Stimulated activated CD8-positive, alpha-beta memory T cell treated with anti-CD3 and anti-CD28 coated beads, Interleukin-2, amount 100 ng/mL, for 48 hours (primary cell): Measurements from ENCODE around the gene RNU6-8.

Source experiments
- DNase-seq, 2 donors: peaks; one replicate each; pipeline ENCODE4 v3.0.0-alpha.2; 2020; ENCODE audit warnings: low read depth in 2 of 2

RNU6-8 gene

DNA sequence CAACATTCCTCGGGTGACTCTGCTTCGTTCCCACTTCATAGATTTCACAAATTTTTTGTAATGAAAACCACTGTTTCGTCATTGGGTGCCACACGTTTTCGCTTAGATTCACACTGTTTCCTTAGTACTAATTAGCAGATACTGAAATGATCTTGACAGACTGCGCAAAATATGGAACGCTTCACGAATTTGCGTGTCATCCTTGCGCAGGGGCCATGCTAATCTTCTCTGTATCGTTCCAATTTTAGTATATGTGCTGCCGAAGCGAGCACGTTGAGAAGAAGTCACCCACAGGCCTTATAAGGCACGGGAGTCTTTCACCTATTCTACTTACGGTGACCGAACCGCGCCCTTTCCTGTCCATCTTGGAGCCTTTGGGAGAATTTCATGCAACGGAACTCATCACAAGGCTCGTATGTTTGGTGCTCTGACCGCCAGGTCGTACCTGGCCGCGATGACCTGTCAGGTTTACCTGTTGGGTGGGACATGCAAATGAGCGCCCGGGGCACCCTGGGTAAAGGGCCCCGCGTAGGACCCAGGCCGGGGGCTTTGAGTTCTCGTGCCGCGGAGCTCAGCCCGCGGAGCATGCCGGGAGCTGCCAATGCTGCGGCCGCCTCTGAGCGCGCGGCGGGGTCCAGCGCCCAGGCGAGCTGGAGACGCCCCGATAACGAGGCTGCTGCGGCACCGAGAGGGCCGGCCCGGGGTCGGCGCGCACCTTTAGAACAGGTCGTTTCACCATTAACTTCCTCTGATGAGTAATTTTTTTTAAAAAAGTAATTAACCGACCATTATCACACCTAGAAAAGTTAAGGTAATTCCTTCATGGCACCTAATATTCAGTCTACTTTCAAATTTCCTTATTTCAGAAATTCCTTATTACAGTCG, at the start of gene RNU6-8:
Gene RNU6-8, minus strand, starts transcription at position 272 of the 885 bp plus-strand sequence.
- DNase-seq = peak; percentile 71 to 77

- peak in 1 of 2 donors; percentile 6 for DNase-seq
These were observed 49.1 kb upstream of the RNU6-8 start for GRCh38 chr14:32252030-32252670.

DNA sequence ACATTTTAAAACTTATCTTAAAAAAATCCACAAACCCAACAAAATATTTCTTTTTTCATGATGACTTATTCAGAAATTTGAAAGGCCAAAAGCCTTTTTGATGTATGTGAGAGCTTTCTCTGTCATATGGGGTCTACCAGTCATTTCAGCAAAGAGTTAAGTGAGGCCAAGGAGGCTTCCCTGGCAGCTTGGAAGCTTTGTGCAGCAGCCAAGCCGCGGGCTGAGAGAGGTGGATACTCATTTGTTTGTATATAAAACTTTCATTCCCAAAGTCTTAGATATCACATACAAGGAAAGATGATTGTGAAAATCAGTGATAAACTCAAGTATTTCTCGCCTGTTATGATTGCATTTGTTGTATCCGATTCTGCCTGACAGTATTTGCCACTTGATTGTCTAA, 48.5 kb upstream of the RNU6-8 start:
- DNase-seq = no peak

- DNase-seq = no peak
These were observed 47.6 kb upstream of the RNU6-8 start for GRCh38 chr14:32250681-32251080.

GRCh38 chr14:32249780-32250179, 46.7 kb upstream of the RNU6-8 start:
- no peak for DNase-seq

DNA sequence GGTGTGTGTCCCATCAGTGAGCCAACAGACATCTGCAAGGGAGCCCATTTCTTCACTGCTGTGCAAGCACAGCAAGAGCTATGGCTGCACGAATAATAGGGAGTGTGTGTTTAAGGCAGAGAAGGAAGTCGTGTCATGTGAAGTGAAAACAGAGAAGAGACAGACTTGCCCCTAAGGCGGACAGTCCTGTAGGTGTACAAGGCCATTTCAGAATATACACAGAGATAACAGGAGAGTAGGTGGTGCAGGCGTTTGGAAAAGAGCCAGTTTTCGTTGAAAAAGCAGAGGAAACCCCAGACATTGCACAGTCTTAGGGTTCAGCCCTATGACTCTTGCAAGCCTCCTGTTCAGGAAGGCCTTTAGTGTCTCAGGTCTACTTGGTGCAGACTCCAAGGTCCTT, 46.3 kb upstream of the RNU6-8 start:
- no peak for DNase-seq

GRCh38 chr14:32246751-32247150, 43.7 kb upstream of the RNU6-8 start:
- no peak for DNase-seq

- no peak for DNase-seq
These were observed 41.3 kb upstream of the RNU6-8 start for GRCh38 chr14:32244404-32244803.

- no peak for DNase-seq
These were observed 30.2 kb upstream of the RNU6-8 start for GRCh38 chr14:32233260-32233659.

GRCh38 chr14:32232481-32232880, 29.4 kb upstream of the RNU6-8 start:
- no peak for DNase-seq

DNA sequence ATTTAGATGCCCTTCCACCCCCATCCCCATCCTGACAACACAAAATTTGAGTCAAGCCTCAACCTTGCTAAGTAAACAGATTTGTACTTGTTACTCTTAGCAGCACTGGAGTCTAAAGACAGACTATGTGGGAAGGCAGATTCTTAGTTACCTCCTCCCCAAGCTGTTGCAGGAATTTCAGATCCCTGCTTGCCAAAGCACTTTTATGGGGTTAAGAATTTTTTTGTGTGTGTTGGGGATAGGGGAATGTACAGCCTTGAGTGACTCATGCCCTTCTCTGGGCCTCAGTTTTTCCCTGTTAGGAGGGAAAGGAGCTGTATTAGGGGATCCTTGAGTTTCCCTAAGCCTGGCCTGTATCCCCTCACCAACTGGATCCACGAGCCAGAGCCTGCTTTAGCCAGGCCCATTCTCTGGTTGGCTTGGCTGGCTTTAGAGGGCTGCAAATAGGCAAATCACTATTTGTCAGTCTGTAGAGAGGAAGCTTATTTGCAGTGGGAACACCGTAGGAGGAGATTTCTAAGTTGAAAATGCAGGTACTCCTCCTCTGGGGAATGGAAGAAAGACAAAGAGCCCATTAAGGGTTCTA, 27.7 kb upstream of the RNU6-8 start:
- no peak for DNase-seq

DNA sequence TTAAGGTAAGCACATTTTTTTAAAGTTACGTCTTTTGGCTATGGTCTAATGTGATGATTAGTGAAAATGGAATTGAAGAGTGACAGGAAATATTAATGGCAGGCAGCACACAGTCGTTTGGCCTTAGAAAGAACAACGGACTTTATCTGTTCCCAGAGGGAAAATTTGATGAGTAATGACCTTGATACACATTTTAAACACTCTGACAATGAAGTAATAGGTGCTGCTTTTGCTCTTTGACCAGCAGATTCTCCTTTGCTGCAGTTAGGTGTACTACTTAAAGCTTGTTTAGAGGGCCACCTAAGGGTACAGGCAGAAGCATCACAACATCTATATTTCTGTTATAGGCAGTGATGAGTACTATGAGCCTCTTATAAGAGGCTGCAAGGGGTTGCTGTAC, 27.1 kb upstream of the RNU6-8 start:
- DNase-seq = no peak

DNA sequence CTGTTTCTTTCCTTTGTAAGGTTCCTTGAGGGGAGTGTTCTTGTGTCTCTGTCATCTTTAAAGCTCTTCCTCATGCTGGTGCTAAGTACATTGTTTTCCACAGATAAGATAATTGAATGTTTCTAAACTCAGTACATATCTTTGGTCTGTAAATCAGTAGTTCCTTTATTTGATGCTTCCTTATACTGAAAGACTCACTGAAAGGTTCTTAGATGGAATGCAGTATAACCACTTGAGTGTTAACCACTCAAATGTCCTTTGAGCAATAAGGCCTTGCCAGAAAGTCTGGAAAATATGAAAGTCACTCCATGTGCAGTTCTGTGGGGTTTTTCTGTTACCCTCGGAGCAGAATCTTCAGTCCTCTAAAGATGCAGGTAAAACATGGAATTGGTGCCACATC, 23.0 kb upstream of the RNU6-8 start:
- no peak for DNase-seq

DNA sequence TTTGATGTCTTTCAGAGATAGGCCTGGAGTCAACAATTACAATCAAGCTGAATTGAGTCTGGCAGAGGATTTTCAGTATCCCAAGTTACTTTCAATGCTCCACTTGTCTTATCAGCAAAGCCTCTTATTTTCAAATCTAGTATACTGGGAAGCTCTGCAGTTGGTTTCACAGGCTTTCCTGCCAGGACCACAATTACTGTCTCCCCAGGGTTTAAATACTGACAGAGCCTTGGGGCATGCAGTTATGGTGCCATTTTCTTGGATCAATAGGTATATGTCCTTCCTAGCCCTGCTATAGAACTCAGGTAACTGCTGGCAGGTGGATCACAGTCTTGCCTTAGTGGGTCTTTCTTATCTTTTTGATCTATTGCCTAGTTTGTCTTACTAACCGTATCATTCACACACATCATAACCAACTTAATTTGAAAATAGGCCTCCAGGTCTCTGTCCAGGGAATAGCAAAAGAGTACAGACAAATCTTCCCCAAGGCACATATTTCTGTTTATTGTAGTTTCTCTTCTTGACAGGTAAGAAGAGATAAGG, 22.4 kb upstream of the RNU6-8 start:
- DNase-seq = no peak

- no peak for DNase-seq
These were observed 21.8 kb upstream of the RNU6-8 start for GRCh38 chr14:32224737-32225377.

- no peak for DNase-seq
These were observed 14.2 kb upstream of the RNU6-8 start for GRCh38 chr14:32217301-32217700.

GRCh38 chr14:32212833-32213232, 9.8 kb upstream of the RNU6-8 start:
- no peak for DNase-seq

DNA sequence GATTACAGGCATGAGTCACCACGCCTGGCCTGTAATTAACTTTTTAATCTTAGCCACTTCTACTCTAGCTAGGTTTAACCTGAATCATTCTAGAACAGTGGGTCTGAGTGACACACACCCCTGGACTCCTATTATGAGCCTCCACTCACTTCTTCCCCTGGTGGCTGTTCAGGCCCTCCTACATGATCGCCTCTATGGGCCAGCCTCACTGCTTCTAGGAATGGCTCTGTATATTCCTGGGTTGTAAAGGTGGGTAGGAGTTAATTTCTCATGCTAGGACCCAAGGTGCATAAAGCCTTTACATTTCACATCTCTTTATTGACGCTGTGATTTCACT, 8.0 kb upstream of the RNU6-8 start:
- DNase-seq = no peak

DNA sequence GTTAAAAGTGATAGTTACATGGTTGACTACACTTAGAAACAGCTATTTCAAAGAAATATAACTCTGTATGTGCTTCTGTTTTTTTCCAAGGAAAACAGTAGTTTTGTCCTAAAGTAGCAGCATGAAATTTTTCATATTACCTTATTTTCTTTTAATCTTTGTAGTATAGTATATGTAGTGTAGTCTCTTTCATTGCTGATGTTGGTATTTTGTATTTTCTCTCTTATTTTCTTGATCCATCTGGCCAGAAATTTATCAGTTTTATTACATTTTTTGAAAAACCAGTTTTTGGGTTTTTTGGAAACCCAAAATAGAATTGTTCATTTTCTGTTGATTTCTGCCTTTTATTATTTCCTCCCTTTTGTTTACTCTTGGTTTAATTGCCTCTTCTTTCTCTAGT, 6.4 kb upstream of the RNU6-8 start:
- no peak for DNase-seq

DNA sequence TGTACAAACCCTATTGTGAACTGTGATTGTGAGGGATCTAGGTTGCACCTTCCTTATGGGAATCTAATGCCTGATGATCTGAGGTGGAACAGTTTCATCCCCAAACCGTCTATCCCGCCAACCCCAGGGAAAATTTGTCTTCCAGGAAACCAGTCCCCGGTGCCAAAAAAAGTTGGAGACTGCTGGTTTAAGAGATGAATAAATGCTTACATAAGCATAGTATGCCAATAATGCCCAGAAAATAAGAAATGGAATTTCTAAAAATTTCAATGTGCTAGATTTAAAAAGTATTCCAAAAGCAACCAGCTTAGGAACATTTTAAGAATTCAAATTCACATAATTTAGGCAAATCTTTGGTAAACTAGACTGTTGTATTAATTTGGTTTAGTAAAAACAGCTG, 5.4 kb upstream of the RNU6-8 start:
- DNase-seq = no peak

DNA sequence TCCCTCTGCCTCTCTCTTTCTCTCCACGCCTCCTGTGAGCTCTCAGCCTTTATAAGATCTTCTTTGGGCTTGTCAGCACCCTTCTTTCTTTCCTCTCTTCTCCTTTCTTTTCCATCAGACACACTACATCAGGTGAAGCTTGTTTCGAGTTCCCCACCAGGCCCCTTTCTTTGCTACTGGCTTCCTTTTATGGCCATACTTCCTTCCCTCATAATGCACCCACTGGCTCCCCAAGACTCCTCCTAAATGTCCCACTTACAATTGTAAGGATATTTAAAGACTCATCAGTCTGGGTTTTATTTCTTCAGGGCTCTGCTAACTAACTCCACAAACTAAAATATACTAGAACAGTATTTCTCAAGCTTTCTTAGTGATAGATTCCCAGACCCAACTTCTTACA, 3.5 kb upstream of the RNU6-8 start:
- no peak for DNase-seq

- DNase-seq = no peak
These were observed 2.9 kb upstream of the RNU6-8 start for GRCh38 chr14:32205984-32206383.
